Renal pelvis (tissue), 4 donors: Measurements from ENCODE around the gene CCL8. TPM values are rescaled to one million over a fixed set of nuclear protein-coding genes. Genes with fewer than 3 reads are reported as not detected.

Experiments used
- DNase-seq: peaks from one replicate; pipeline ENCODE4 v3.0.0-alpha.2; 2013
- polyA plus RNA-seq, 3 donors: library from polyadenylated mRNA; unstranded; fragments of 120-200 nt; gene quantifications; one replicate each; pipeline ENCODE4 v1.2.1, GENCODE V29; 2013; ENCODE audit not compliant: insufficient read length in 3 of 3

The CCL8 gene
- polyA plus RNA-seq, 3 donors, result 0.09 to 0.18 TPM; not detected in 1

DNA sequence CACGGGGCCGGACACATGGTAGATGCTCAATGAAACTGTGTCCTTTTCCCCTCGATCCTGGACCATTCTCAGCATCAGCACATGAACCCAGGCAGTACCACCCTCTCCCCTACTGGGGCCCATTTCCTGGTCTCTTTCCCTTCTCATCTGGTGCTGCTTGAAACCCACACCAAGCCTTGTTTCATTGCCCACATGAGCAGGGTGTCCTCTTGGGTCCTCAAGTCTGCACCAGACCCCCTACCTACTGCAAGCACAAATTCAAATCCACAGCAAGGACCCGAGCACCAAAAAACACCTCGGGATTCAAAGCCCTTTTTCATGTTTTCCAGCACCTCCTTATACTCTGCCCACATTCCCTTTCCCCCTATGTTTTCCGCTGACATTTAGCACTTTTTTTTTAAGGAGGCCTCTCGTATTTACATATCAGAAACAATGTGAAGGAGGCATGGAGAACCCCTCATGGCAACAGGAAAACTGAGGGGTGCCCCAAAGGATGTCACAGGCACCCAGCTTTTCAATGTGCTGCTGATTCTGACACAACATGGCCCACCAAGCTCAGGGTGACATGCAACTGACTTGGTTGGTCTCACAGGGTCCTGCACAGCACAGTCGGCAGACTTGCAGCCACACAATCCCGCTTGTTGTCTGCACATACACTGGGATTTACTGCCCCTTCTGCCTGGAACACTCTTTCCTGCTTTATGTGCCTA, 48.4 kb downstream of the CCL8 start:
- no peak for DNase-seq

DNA sequence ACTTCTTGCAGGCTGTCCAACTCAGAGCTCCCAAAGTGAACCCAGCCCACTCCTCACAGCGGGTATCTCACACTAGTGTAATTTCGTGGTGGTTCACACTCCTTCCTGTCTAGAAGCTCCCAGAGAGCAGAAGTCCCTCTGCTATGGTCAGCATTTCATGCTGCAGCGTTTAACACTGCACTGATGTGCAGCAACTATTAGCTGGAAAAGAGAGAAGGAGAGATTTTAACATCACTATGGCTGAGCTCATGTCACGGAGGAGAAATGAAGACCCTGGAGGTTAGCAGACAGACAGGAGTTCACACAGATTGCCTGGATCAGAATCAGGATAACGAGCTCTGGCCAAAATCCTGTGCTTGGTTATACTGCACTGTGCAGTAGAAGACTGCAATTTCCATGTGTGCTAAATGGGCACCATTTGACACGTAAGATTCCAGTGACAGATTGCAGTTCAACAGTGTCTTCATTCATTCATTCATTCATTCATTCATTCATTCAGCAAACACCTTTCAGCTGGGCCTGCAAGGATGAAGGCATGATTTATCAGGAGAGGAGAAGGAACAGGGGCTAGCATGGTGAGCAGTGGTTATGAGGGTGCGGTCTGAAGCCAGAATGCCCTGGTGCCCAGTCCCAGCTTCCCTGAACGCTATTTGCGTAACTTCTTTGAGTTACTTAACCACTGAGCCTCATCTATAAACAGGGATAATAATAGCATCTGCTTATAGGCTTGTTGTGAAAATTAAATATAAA, 49.1 kb downstream of the CCL8 start:
- DNase-seq, result no peak

DNA sequence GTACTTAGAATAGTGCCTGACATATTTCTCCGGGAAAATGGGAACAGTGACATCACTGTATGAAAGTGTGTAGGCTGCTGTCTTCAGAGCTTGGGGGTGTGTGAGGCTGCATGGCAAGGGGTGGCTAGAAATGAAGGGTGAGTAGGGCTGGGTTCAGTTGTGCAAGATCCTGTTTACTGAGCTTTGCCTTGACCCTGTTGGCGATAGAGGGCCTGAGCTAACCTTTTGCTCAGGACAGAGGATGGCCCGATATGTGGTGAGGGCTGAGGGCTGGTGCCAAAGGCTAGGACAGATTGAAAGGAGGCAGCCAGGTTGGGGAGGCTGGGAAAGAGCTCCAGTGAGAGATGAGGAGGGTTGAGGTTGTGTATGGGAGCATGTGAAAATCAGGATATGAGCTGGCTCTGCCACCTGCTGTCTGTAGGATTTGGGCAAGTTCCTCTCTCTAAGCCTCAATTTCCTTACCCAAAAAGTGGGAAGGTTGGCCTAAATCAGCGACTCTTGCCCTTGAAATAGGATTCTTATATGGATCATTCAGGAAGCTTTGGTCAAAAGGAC, 49.8 kb downstream of the CCL8 start:
- no peak for DNase-seq

DNA sequence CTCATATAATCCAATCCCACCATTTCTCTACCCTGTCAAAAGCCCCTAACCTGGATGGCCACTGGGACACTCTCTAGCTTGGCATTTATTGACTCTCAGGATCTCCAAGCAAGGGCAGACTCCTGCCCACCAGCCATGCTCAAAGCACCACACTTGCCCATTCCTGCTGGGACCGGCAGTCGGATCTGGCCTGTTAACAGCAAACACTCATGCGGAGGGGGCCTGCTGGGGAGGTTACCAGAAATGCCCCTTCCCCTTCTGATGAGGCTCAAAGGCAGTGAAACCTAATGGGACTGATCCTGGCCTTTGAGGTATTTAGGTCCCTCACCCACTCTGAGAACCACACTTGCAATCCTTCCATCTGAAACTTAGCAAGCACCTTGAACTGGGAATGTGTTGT, 50.3 kb downstream of the CCL8 start:
- DNase-seq, result no peak

DNA sequence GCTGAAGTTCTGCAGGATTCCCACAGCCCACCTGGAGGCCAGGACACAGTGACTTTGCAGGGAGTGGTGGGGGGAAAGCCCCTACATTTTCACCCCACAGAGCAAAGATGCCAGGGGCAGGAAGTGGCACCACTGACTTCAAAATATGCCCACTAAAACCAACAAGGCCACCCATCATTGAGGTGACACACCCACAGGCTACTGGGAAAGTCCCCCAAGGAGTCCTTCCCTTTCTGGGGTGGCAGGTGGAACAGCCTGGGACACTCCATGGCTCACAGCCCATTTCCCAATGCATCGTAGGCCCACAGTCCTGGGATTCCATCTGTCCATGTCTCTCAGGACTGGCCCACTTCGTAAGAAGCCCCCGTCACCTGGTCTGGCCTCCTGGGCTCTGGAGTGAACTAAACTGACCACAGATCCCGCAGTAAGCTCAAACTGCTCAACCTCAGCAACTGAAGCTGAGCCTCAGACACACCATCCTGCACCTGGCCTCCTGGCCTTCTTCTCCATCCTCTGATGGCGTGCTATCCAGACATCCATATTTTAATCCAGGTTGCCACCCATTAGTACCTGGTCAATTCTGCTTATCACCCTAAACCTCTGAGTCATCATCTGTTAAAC, 51.3 kb downstream of the CCL8 start:
- no peak for DNase-seq

DNA sequence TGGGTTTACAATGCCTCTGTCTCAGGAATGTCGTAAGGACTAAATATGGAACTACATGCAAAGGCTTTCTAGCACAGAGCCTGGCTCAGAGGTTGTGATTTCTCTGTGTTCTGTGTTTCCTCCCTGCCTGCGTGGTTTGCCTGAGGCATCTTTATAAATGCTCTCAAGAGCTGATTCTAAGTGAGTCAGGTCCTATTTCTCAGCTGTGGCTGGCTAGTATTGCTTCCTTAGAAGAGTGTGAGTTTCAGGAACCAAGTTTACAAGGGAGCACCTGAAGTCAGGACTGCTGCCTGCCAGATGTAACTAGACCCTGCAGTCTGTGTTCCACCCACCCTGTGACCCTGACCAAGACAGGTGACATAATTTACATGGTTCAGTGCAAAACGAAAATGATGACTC, 51.8 kb downstream of the CCL8 start:
- DNase-seq, result no peak

Other genes starting within 250 kb of the CCL8 start
- 10 to 100 TPM; 14.9 to 17.8 (median 15.7) TPM for gene CCL2, start 64.2 kb upstream of the CCL8 start, polyA plus RNA-seq
- not detected for gene CCL7, start 49.2 kb upstream of the CCL8 start, polyA plus RNA-seq
- 1 to 10 TPM in 2 of 3 donors, under 1 TPM in 1; 0.43 to 1.2 (median 1.2) TPM for gene CCL11, start 33.7 kb upstream of the CCL8 start, polyA plus RNA-seq
- gene CCL13, start 37.0 kb downstream of the CCL8 start, polyA plus RNA-seq, result under 1 TPM in 2 of 3 donors, not detected in 1; 0.10 to 0.27 TPM
- not detected for gene CCL1, start 43.8 kb downstream of the CCL8 start, polyA plus RNA-seq